Thymus (tissue), 11 donors: Measurements from ENCODE around the gene FBXL16. TPM values are rescaled to one million over a fixed set of nuclear protein-coding genes. Genes with fewer than 3 reads are reported as not detected.
"Not testable (repeated sequence)": the region's sequence is repeated elsewhere in the genome, so short reads cannot be mapped to it uniquely, and the experiment has no call there.

Source experiments
- DNase-seq, 9 donors: peaks; one replicate each; pipeline ENCODE4 v3.0.0-alpha.2; 2013; ENCODE audit warnings: low spot score in 9 of 9, low read depth in 6 of 9, missing footprints in 1 of 9
- H3K27ac ChIP-seq, 2 donors: one replicate each; pipeline ENCODE4 v1.5.1; 2013; ENCODE audit warnings: control low read depth in 1 of 2, low read depth in 1 of 2, low read length in 1 of 2, mild to moderate bottlenecking in 1 of 2, moderate library complexity in 1 of 2
- H3K27me3 ChIP-seq, 2 donors: one replicate each; pipeline ENCODE4 v1.5.1; 2013; ENCODE audit warnings: low read length in 1 of 2; ENCODE audit not compliant: control insufficient read depth in 2 of 2, insufficient read depth in 1 of 2
- H3K36me3 ChIP-seq, 2 donors: one replicate each; pipeline ENCODE4 v1.5.1; 2013; ENCODE audit warnings: low read length in 1 of 2, mild to moderate bottlenecking in 1 of 2, moderate library complexity in 1 of 2; ENCODE audit not compliant: control insufficient read depth in 2 of 2, insufficient read depth in 2 of 2
- H3K4me1 ChIP-seq, 2 donors: one replicate each; pipeline ENCODE4 v1.5.1; 2013; ENCODE audit warnings: low read length in 2 of 2; ENCODE audit not compliant: control insufficient read depth in 2 of 2, insufficient read depth in 2 of 2
- H3K4me3 ChIP-seq, 2 donors: one replicate each; pipeline ENCODE4 v1.5.1; 2013; ENCODE audit warnings: low read length in 2 of 2, control low read depth in 1 of 2, mild to moderate bottlenecking in 1 of 2
- H3K9me3 ChIP-seq, 2 donors: one replicate each; pipeline ENCODE4 v1.5.1; 2013; ENCODE audit warnings: low read length in 1 of 2, mild to moderate bottlenecking in 1 of 2; ENCODE audit not compliant: control insufficient read depth in 2 of 2, insufficient read depth in 1 of 2
- WGBS: extraction: QIAGEN DNeasy Blood & Tissue Kit; methylation state at CpG from one replicate; pipeline ENCODE4 v1.1.7; 2013; 5-methylcytosine and 5-hydroxymethylcytosine counted together
- polyA plus RNA-seq: library from polyadenylated mRNA; stranded (reverse); fragments of 200-250 nt; gene quantifications from one replicate; pipeline ENCODE4 v1.2.3, GENCODE V29; 2013
- total RNA-seq: library from RNA; stranded (reverse); fragments of 120-200 nt; gene quantifications from one replicate; pipeline ENCODE4 v1.2.4, GENCODE V29; 2013
- donor health status: healthy.

The FBXL16 gene
- total and polyA plus RNA-seq, 2 donors = 0.76 to 9.6 TPM

DNA sequence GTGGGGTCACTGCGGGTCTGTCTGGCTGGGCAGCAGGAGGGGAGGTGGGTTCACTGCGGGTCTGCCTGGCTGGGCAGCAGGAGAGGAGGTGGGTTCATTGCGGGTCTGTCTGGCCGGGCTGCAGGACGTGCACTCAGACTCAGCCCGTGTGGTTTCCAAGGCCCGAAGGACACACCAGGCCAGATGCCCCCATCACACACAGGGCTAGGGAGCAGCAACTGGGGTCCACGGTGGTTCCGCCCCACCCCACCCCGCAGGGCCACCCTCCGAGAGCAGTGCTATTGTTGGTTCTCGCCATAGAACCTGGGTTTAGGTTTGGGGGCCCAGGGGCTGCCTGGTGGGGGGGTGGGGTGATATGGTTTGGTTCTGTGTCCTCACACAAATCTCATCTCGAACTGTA lies 41.0 kb upstream of the FBXL16 start:
- DNase-seq = no peak
- Histone ChIP-seq H3K9me3 (no peaks in the 10 kb centered on the region), H3K27ac (no peak overlapping the region), H3K4me1 (no peaks in the 10 kb centered on the region), H3K4me3 (no peak overlapping the region), H3K36me3 (no peaks in the 10 kb centered on the region), H3K27me3 (peaks cover 0 to 21% of the 10 kb centered on the region in 2 donors)
- 91% methylated on average over 13 of the region's 13 CpGs for WGBS

DNA sequence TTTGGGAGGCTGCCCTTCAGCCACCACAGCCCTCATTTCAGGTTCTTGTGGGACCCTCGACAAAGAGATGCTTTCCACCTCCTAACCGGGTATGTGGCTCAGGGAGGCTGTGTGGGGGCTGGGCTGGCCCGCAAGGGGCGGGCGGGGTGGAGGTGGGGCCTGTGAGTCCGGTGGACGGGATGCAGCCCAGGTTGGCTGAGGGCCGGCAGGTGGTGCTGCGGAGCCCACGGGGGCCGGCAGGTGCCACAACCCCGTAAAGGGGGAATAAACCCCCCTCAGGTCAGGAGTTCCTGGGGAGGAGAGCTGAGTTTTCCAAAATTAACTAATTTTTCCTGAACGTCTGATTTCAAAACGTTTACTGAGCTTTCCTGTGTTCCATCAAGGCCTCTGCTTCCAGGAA lies 40.1 kb upstream of the FBXL16 start:
- Histone ChIP-seq H3K27ac (no peak overlapping the region), H3K36me3 (no peaks in the 10 kb centered on the region), H3K9me3 (no peaks in the 10 kb centered on the region), H3K27me3 (peaks cover 0 to 12% of the 10 kb centered on the region in 2 donors), H3K4me3 (no peak overlapping the region), H3K4me1 (peaks cover 4% of the 10 kb centered on the region in 2 donors)
- no peak for DNase-seq
- WGBS = 10% methylated on average over 14 of the region's 14 CpGs

DNA sequence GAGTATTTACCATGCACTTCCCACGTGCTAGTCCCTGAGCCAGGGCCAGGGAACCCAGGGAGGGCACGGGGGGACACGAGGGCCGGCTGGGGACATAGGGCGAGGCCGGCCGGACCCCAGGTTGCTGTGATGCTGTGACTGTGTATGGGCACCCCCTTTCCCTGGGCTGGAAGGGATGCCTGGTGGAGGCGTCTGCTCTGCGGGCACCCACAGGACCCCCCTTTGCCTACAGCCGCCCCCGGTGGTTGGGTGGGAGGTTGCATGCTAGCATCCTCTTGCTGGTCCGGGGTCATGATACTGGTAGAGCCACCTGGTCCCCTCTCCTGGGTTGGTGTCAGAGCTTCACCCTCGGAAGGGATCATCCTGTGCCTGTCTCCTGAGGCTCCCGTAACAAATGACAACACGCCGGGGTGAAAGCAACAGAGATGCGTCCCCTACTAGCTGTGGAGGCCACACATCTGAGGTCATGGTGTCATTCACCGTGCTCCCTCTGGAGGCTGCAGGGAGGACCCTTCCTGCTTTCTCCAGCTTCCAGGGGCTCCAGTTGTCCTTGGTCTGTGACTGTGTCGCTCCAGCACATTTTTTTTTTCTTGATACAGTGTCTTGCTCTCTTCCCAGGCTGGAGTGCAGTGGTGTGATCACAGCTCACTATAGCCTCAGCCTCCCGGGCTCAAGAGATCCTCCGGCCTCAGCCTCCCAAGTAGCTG lies 38.3 kb upstream of the FBXL16 start:
- peaks cover 11 to 15% of the 10 kb centered on the region in 2 donors for H3K4me1 ChIP-seq
- no peak overlapping the region for H3K4me3 ChIP-seq
- H3K36me3 ChIP-seq = peaks cover 0 to 4% of the 10 kb centered on the region in 2 donors
- no peaks in the 10 kb centered on the region for H3K9me3 ChIP-seq
- H3K27me3 ChIP-seq = peaks cover 0 to 11% of the 10 kb centered on the region in 2 donors
- no peak overlapping the region for H3K27ac ChIP-seq
- WGBS = 95% methylated on average over 21 of the region's 21 CpGs
- no peak for DNase-seq

DNA sequence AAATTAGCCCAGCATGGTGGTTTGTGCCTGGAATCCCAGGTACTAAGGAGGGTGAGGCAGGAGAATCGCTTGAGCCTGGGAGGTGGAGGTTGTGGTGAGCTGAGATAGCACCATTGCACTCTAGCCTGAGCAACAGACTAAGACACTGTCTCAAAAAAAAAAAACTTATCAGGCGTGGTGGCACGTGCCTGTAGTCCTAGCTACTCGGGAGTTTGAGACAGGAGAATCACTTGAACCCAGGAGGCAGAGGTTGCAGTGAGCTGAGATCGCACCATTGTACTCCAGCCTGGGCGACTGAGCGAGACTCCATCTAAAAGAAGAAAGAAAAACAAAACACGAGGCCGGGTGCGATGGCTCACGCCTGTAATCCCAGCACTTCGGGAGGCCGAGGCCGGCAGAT lies 37.3 kb upstream of the FBXL16 start:
- 96% methylated on average over 14 of the region's 14 CpGs for WGBS
- not testable (repeated sequence) for H3K9me3 ChIP-seq, DNase-seq, H3K4me3 ChIP-seq, H3K27ac ChIP-seq
- Histone ChIP-seq H3K4me1 (peaks cover 17 to 18% of the 10 kb centered on the region in 2 donors), H3K27me3 (peaks cover 0 to 11% of the 10 kb centered on the region in 2 donors), H3K36me3 (peaks cover 0 to 10% of the 10 kb centered on the region in 2 donors)

DNA sequence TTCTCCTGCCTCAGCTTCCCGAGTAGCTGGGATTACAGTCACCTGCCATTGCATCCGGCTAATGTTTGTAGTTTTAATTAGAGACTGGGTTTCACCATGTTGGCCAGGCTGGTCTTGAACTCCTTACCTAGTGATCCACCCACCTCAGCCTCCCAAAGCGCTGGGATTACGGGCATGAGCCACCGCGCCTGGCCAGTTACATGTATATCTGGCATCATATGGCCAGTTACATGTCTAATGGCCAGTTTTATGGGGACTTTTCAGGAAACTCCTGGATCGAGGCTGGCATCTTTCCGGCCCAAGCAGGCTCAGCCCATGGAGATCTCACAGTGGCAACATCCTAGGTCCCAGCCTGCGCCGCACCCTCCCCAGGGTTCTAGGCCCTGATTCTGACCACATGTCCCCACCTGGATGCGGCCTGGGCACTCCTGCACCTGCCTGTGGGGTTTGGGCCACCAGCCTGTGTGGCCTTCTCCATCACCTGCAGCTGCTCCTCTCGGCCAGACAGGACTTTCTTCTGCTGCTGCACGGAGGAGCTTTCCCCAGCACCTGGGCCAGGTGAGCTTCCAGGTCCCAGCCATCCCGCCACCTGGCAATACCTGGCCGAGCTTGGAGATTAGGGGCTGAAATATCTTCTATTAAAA lies 36.5 kb upstream of the FBXL16 start:
- Histone ChIP-seq H3K4me1 (peaks cover 19 to 23% of the 10 kb centered on the region in 2 donors), H3K36me3 (peaks cover under 1 to 17% of the 10 kb centered on the region in 2 donors), H3K9me3 (no peaks in the 10 kb centered on the region), H3K4me3 (no peak overlapping the region), H3K27me3 (peaks cover 0 to 11% of the 10 kb centered on the region in 2 donors), H3K27ac (no peak overlapping the region)
- DNase-seq = no peak
- 97% methylated on average over 15 of the region's 15 CpGs for WGBS

DNA sequence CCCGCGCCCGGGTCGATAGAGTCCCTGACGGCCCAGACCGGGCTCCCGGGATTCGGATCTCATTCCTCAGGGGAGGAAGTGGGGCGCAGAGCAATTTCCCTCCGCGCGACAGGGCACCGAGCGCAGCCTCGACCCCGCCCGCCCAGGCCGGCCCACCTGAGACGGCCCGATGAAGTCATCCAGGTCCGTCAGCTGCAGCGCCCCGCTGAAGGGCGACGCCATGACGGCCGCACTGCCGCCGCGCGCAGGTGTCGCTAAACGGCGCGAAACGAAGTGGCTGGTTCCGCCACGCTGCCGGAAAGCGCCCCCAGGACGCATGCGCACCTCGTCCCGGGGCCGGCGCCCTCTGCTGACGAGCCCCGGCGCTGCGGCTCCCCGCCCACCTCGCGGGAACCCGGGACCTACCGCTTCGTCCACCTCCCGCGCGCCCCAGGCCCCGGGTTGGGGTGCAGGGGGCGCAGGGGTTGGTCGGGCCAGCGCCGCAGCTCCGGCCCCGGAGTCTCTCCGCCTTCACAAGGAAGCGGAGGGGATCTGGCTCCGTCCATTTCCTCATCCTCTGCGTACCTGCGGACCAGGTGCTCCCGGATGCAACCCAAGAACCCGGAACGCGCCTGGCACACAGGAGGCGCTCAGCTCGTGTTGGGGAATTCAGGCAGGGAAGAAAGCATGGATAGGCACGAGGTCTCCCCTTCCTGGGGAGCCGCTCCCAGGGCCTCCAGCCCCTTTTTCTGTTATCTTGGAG lies 35.3 kb upstream of the FBXL16 start, which contains the start of gene CIAO3:
Gene CIAO3 (minus strand): TSS at position 234 of the 742 bp plus-strand sequence. CDS start 12 bp downstream, at position 222.
- Histone ChIP-seq H3K27ac (peak within 1 kb of the TSS in 1 of 2 donors; percentile 69), H3K9me3 (no peaks in the 10 kb centered on the region), H3K36me3 (peaks cover 8 to 29% of the 10 kb centered on the region in 2 donors), H3K27me3 (peaks cover 0 to 11% of the 10 kb centered on the region in 2 donors), H3K4me1 (peaks cover 19 to 23% of the 10 kb centered on the region in 2 donors), H3K4me3 (peak within 1 kb of the TSS; percentile 89 to 93)
- 1% methylated on average over 79 of the region's 79 CpGs for WGBS
- peak in 8 of 9 donors; percentile 60 to 93 (median 84) for DNase-seq

DNA sequence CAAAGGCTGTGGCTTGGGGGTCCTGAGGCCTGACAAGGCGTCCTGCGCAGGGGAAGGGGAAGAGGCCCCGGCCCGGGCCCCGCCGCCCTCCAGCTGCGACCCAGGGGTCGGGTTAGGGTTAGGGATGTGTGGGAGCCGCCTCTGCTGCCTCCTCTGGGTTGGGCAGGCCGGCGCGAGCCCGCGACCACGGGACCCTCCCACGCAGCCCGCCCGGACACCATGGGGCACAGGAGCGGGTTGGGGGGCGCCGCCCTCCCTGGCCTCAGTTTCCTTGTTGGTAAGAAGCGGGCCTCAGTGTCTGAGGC lies 34.8 kb upstream of the FBXL16 start:
- H3K27me3 ChIP-seq = peaks cover 0 to 6% of the 10 kb centered on the region in 2 donors
- peak in 1 of 9 donors; percentile 31 for DNase-seq

DNA sequence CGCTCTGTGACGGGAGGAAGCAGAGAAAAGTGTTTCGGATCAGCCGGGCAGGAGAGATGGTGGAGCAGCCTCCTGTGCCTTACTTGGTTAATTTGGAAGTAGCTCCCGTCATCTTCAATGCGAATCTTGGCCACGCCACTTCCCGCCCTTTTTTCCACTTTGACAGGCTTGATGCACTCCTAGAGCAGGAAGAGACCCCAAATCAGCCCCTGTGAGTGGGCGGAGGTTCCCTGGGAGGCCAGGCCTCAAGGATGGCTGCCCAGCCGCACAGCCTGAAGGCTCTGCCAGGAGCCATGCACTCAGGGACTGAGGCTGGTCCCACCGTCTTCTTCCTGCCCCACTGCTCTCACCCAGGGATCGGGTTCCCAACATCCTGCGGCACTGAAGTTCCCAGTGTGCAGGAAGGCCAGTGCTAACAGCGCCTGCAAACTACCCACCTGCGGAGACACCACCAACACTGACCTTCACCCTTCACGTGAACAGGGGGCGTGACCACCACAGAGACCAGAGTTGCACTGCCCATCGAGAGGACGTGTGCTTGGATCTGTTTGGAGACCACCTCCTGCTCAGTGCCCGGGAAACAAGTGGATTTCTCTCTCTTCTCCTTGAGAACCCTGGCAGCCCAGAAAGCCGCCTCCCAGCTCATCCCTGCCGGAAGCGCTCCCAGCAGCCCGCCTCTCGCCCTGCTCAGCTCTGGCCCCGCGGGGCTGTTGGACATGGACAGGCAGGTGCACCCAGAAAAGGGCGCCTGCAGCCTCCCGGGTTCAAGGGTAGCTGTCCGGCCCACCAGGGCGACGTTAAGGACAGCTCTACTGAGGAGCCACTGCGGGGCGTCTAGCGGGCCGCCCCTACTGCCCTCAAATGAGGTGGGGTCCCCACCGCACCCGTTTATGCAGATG lies 34.2 kb upstream of the FBXL16 start:
- Histone ChIP-seq H3K9me3 (no peaks in the 10 kb centered on the region), H3K4me1 (peaks cover 19 to 23% of the 10 kb centered on the region in 2 donors), H3K27ac (no peak overlapping the region), H3K4me3 (peak overlapping the region; percentile 89 to 93), H3K27me3 (peaks cover 0 to 6% of the 10 kb centered on the region in 2 donors), H3K36me3 (peaks cover 19 to 40% of the 10 kb centered on the region in 2 donors)
- WGBS = 64% methylated on average over 38 of the region's 38 CpGs
- no peak for DNase-seq

More for the DNA sequence above, 34.8 kb upstream of the FBXL16 start:
- H3K27ac ChIP-seq = peak overlapping the region in 1 of 2 donors; percentile 69
- no peaks in the 10 kb centered on the region for H3K9me3 ChIP-seq
- peaks cover 19 to 23% of the 10 kb centered on the region in 2 donors for H3K4me1 ChIP-seq
- H3K36me3 ChIP-seq = peaks cover 13 to 34% of the 10 kb centered on the region in 2 donors
- WGBS = under 1% methylated on average over 22 of the region's 22 CpGs
- H3K4me3 ChIP-seq = peak overlapping the region; percentile 89 to 93
